ENCODE measurements around the gene KCNJ18.
"Not testable (repeated sequence)": the region's sequence is repeated elsewhere in the genome, so short reads cannot be mapped to it uniquely, and the experiment has no call there.

The KCNJ18 gene

GRCh38 chr17:21671437-21671836, 20.9 kb upstream of the KCNJ18 start:
- DNase-seq (ENCODE audit: low read depth in 2 of 2), result not testable (repeated sequence)

- DNase-seq (ENCODE audit: low read depth in 2 of 2), result not testable (repeated sequence)
Measured at GRCh38 chr17:21671871-21672270, 20.5 kb upstream of the KCNJ18 start.

- not testable (repeated sequence) for DNase-seq (ENCODE audit: low read depth in 2 of 2)
Measured at GRCh38 chr17:21673451-21674241, 18.7 kb upstream of the KCNJ18 start.

GRCh38 chr17:21674242-21674731, 18.0 kb upstream of the KCNJ18 start:
- no peak for DNase-seq (ENCODE audit: low read depth in 2 of 2)

GRCh38 chr17:21674891-21675738, 17.2 kb upstream of the KCNJ18 start:
- DNase-seq (ENCODE audit: low read depth in 2 of 2), result not testable (repeated sequence)

GRCh38 chr17:21675739-21676130, 16.6 kb upstream of the KCNJ18 start:
- DNase-seq (ENCODE audit: low read depth in 2 of 2), result not testable (repeated sequence)

- DNase-seq (ENCODE audit: low read depth in 2 of 2), result no peak
Measured at GRCh38 chr17:21676281-21677111, 15.8 kb upstream of the KCNJ18 start.

GRCh38 chr17:21677126-21677910, 15.0 kb upstream of the KCNJ18 start:
- DNase-seq (ENCODE audit: low read depth in 2 of 2), result no peak

GRCh38 chr17:21677911-21678310, 14.4 kb upstream of the KCNJ18 start:
- no peak for DNase-seq (ENCODE audit: low read depth in 2 of 2)

GRCh38 chr17:21678393-21679081, 13.8 kb upstream of the KCNJ18 start:
- no peak for DNase-seq (ENCODE audit: low read depth in 2 of 2)

GRCh38 chr17:21679256-21680146, 12.8 kb upstream of the KCNJ18 start:
- no peak for DNase-seq (ENCODE audit: low read depth in 2 of 2)

- no peak for DNase-seq (ENCODE audit: low read depth in 2 of 2)
Measured at GRCh38 chr17:21680366-21680765, 12.0 kb upstream of the KCNJ18 start.

GRCh38 chr17:21680850-21681351, 11.4 kb upstream of the KCNJ18 start:
- DNase-seq (ENCODE audit: low read depth in 2 of 2), result not testable (repeated sequence)

GRCh38 chr17:21681576-21681975, 10.7 kb upstream of the KCNJ18 start:
- not testable (repeated sequence) for DNase-seq (ENCODE audit: low read depth in 2 of 2)

GRCh38 chr17:21682130-21682529, 10.2 kb upstream of the KCNJ18 start:
- DNase-seq (ENCODE audit: low read depth in 2 of 2), result not testable (repeated sequence)

- not testable (repeated sequence) for DNase-seq (ENCODE audit: low read depth in 2 of 2)
Measured at GRCh38 chr17:21683142-21683712, 9.1 kb upstream of the KCNJ18 start.

- DNase-seq (ENCODE audit: low read depth in 2 of 2), result not testable (repeated sequence)
Measured at GRCh38 chr17:21683897-21684296, 8.4 kb upstream of the KCNJ18 start.

GRCh38 chr17:21684384-21684783, 7.9 kb upstream of the KCNJ18 start:
- not testable (repeated sequence) for DNase-seq (ENCODE audit: low read depth in 2 of 2)
